GM21576 (cell line): Measurements from ENCODE around the gene TMEM130.
"Not testable (repeated sequence)": the region's sequence is repeated elsewhere in the genome, so short reads cannot be mapped to it uniquely, and the experiment has no call there.

Experiments used
- ATAC-seq: cut with Tn5 transposase; IDR thresholded peaks from one replicate; pipeline ENCODE4 v1.9.1; 2021; ENCODE audit warnings: mild to moderate bottlenecking, moderate library complexity; ENCODE audit not compliant: unreplicated experiment

Gene TMEM130

DNA sequence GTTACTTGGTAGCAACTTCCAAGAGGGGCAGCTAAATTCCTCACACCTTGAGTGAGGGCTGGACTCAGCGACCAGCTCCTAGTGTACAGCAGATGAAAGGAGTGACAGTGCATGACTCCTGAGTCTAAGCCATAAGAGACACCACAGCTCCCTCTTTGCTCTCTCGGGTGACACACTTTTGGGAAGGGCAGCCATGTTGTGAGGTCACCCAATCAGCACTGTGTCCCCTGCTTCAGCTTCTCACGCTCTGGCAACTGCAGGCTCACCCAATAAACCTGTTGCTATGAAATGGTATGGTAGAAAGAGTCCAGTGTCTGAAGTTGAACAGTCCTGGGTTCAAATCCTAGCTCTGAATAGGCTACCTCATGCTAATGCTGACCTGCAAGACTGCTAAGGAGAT, 20.9 kb downstream of the TMEM130 start:
- ATAC-seq = no peak

DNA sequence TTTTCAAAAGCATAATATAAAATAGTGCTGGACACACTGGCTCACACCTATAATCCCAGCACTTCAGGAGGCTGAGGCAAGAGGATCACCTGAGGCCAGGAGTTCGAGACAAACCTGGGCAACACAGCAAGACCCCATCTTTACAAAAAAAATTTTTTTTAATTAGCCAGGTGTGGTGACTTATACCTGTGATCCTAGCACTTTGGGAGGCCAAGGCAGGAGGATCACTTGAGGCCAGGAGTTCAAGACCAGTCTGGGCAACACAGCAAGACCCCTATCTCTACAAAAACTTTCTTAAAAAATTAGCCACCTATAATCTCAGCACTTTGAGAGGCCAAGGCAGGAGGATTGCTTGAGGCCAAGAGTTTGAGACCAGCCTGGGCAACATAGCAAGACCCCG, 27.3 kb downstream of the TMEM130 start:
- ATAC-seq = not testable (repeated sequence)

DNA sequence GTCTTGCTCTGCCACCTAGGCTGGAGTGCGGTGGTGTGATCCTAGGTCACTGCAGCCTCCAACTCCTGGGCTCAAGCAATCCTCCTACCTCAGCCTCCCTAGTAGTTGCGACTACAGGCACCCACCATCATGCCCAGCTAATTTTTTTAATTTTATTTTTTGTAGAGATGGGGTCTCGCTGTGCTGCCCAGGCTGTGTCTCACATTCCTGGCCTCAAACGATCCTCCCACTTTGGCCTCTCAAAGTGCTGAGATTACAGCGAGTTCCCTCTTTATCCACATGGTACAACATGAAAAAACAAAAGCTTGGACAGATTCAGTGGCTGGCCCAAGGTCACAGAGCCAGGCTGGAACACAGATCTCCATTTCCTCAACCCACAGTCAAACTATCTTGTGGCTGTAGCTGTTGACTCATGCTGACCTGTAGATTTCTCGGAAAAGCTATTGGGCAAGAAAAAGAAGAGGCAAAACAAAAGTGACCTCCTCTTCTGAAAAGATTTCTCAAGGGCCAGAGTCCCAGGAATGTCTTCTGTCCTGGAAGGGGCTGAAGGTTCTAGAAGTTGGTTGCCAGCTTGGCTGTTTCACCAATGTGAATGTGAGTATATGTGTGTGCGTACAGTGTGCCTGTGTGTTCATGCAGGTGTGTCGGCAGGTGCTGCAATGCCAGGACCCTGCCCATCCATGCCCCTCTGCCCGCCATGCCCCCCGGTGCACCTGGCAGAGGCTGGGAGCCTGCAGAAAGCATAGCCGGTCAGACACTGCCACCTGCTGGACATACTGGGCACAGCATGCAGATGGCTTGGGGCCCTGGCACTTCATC, 28.4 kb downstream of the TMEM130 start:
- no peak for ATAC-seq

DNA sequence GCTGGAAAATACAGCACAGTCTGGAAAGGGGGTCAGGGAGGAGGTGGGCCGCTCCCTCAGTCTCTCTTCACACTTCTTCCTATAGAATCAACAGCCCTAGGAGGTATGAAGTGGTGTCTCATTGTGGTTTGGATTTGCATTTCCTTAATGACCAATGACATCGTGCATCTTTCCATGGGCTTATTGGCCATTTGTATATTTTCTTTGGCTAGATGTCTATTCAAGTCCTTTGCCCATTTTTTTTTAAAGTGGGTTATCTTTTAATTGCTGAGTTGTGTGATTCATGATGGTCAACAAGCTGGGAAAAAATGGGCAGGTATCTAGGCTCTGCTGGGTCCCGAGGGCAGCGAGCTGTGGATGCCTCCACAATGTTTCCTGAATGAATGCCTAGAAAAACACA, 29.1 kb downstream of the TMEM130 start:
- no peak for ATAC-seq

DNA sequence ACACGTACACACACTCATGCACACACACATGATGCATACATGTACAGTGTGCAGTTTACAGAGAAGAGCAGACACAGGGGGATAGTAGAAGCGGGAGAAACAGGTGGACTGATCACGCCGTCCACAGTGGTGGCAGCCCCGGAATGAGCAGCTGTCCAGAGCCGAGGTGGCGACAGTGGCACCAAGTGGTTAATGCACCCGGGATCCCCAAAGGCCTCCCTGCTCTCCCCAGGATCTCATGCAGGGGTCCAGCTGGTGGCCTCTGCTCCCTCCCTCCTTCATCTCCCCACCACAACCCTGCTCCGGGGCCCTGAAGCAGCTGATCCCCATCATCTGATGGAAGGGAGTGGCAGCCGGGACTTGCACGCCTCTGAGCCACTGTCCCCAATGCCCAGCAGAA, 29.7 kb downstream of the TMEM130 start:
- no peak for ATAC-seq

DNA sequence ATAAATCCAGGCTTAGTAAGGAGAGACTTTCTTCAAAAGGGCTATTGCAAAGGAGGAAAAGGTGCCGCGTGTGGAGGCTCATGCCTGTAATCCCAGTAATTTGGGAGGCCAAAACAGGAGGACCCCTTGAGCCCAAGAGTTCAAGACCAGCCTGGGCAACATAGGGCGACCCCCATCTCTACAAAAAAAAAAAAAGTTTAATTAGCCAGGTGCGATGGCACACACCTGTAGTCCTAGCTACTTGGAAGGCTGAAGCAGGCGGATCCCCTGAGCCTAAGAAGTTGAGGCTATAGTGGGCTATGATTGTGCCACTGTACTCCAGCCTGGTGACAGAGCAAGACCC, 32.2 kb downstream of the TMEM130 start:
- ATAC-seq = no peak

DNA sequence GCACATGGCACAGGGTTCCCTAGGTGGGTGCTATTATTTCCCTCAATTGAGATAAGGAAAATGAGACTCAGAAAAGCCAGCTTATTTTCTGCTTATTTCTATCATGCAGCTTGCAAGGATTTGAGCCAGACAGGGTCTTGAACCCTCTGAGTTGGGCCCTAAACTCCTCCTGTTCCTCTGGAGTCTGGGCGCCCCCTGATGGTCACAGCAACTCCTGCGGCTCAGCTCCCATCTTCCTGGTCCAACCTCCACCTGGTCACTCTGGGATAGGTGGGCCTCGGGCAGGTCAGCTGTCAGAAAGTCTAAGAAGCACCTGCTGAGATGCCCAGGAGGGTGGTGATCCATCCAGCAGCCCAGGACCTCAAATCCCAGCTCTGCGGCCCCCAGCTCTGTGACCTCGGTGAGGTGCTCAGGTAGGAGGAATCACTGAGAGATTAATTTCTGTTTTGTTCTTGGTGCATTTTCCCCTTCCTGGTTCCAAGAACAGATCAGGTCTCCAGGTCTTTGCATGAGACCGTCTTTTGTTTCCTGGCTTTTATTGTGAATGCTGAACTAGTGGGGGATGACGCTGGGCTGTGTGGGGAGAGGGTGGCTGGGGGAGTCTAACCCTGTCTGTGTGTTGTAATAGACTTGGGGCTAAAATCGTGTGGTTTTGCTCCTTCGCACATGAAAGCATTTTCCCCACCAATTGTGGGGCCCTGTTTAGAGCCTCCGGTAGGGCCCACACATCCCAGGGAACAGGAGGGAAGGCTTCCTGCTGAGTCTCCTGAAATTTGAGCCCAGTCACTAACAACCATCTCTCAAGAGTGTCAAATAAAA, 32.8 kb downstream of the TMEM130 start:
- no peak for ATAC-seq

DNA sequence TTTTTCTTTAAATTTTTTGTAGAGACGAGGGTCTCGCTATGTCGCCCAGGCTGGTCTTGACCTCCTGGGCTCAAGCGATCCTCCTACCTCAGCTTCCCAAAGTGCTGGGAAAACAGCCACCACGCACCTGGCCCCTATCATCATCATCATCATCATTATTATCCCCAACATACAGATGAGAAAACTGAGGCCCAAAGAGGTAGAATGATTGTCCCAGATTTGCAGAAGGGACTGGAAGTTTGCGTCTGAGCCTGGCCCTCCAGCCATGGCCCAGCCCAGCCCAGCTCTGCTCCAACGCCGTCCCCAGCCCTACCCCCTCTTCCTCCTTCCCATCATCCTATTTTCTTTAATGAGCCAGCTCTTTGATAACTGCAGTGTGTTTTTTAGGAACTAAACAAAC, 34.9 kb downstream of the TMEM130 start:
- ATAC-seq = no peak

DNA sequence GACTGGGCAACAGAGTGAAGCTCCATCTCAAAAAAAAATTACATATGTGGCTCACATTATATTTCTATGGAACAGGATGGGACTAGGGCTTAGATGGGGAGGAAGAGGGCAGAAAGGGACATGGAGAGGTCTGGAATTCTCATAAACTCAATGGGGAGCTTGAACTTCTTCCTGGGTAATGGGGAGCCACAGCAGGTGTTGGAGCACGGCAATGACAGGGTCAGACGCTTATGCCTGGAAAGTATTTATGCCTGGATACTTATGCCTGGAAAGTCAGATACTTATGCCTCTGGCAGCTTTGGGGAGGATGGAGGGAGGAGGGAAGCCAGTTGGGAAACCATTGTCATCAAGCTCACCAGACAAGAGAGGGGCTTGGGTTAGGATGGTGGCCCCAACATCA, 36.8 kb downstream of the TMEM130 start:
- ATAC-seq = no peak

DNA sequence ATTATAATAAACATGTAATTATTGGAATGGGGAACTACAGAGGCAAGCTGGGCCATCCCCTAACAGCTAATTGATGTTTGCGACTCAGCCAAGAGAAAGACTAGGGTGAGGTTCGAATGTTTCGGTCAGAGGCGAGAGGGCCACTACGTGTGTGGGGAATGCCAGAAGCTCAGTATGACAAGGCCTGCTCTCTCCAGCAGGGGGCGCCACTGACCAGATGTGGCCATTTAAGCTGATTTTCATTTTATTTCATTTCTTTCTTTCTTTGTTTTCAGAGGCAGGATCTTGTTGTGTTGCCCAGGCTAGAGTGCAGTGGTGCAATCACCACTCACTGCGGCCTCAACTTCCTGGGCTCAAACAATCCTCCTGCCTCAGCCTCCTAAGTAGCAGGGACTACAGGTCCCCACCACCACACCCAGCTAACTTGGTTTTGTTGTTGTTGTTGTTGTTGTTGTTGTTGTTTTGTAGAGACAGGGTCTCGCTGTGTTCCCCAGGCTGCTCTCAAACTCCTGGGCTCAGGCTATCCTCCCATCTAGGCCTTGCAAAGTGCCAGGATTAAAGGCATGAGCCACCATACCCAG, 38.1 kb downstream of the TMEM130 start:
- ATAC-seq = no peak

DNA sequence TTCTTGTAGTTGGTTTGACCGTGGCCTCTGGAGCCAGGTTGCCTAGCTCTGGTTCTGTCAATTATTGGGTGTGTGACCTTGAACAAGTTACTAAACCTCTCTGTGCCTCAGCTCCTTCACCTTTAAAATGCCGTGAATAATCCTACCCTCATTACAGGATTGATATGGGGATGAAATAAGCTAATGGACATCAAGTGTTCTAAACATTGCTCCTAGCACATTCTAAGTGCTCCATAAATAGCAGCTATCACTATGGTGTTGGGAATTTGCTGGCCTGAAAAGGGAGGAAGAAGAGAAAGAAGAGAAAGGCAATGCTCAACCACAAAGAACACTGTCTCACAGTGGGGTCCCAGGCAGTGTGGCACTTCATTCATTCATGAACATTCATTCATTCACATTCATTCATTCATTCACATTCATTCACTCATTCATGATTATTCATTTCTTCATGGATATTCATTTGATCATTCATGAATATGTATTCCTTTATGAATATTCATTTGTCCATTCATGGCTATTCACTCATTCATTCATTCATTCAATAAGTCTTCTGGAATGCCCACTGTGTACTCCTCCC, 38.8 kb downstream of the TMEM130 start:
- no peak for ATAC-seq

DNA sequence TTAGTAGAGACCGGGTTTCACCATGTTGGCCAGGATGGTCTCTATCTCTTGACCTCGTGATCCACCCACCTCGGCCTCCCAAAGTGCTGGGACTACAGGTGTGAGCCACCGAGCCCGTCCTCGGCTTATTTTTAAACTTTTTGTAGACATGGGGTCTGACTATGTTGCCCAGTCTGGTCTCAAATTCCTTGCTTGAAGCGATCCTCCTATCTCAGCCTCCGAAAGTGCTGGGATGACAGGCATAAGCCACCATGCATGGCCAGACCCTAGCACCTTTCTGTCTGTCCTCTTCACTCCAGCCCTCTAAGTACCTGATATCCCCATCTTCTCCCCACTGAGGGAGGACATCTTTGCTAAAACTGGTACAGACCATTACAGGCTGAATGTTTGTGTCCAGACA, 41.4 kb downstream of the TMEM130 start:
- no peak for ATAC-seq

DNA sequence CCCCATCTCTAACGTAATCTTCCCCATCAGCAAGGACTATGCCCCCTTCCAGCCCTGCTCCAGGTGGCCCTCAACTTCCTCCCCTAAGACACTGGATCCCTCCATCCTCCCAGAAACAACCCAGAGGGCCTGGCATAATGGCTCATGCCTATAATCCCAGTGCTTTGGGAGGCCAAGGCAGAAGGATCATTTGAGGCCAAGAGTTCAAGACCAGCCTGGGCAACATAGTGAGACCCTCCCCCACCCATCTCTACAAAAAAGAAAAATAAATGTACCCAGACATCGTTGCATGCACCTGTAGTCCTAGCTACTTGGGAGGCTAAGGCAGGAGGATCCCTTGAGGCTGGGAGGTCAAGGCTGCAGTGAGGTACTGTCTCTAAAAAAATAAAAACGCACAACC, 42.6 kb downstream of the TMEM130 start:
- ATAC-seq = no peak

DNA sequence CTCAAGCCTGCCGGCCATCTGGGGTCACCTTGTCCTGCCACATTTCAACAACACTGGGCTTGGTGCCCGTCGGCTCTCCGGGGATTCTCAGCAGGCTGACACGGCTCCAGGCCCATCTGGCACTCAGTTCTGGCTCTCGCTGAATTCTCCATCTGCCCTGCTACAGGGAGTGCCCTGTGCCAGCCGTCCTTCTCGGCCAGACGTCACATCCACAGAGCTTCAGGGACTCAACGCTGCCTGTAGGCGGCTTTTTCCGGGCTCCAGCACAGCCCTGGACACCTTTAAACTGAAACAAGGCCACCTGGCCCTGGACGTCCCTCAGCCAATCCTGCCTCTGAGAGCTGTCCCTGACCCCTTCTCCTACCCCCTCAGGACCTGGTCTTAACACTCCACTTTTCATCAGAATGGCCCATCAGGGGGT, 43.0 kb downstream of the TMEM130 start:
- ATAC-seq = no peak

DNA sequence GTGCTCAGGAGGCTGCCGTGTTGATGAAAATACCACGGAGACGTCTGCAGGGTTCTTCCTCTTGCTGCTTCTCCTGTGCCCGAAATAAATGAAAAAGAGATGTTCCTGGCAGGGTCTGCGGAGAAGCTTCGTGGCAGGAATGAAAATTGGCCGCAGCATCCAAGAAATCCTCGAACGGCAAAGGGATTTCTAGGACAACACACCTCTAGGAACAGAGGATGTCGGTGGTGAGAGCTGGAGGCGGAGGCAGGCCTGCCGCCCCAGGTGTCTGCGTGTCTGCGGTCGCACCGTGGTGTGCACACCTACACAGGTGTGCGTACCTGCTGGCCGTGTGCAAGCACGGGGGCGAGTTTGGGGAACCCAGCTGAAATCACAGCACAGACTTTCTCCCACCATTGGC, 43.4 kb downstream of the TMEM130 start:
- no peak for ATAC-seq

DNA sequence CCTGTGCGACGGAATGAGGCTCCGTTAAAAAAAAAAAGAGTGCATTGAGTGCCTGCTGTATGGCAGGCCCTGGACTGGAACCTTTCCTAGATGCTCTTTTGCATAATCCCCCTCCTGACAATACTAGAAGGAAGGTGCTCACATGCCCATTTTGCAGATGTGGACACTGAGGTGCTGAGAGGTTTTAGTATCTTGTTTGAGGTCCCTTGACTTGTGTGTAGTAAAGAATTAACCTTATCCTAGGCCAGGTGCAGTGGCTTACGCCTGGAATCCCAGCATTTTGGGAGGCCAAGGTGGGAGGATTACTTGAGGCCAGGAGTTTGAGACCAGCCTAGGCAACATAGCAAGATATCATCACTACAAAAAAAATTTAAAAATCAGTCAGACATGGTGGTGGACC, 46.6 kb downstream of the TMEM130 start:
- no peak for ATAC-seq

DNA sequence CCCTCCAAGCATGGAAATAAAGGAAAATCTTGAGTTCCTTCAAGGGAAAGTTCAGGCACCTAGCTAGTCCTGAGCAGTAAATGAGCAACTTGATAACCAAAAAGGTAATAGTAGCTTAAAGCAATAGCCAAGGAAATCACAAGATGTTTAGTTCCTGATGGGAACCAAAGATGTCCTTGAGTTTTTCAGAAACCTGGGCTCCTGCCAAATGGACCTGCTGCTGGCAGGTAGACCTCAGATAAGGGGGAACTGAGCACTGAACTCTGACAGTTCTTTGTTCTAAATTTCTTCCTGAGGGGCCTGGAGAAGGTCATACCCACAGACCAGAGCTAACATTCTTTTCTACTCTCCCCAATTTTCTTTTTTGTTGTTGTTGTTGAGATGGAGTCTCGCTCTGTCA, 48.5 kb downstream of the TMEM130 start:
- ATAC-seq = no peak

DNA sequence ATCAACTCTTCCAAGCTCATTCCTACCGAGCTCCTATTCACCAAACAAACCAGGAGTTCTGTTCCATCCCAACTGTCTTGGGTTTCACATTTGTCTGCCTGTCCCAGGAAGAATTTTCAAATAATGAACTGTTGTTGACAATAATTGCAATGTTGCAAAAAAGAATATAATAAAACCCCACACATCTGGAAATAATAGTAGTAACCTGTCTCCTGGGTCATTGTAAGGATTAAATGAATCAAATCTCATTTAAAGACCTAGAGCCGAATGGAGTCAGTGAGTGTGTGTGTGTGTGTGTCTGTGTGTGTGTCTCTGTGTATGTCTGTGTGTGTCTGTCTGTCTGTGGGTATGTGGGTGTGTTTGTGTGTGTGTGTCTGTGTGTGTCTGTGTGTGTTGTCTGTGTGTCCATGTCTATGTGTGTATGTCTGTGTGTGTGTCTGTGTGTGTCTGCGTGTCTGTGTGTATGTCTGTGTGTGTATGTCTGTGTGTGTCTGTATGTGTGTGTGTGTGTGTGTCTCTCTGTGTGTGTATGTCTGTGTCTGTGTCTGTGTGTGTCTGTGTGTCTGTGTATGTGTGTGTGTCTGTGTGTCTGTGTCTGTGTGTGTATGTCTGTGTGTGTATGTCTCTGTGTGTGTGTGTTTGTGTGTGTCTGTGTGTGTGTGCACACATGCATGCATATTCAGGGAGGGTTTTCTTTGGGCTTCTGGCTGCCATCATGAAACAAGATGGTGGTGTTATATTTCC, 52.7 kb downstream of the TMEM130 start:
- no peak for ATAC-seq

DNA sequence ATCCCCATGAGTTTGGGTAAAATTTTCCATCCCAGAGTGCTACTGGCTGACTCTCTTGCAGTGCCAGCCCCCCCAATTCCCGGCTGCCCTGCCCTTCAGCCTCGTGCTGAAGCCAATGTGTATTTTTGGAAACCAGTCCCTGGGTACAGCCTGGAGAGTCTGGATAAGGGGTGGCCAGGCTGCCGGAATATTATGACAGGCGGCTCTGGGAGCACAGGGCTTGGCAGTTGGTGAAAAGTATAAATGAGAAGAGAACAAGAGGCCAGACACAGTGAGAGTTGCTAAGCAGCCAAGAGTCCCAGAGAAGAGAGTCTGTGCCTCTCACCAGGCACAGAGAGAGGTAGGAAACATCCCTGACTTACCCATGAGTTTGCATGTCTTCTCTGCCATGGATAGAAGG, 53.6 kb downstream of the TMEM130 start:
- ATAC-seq = no peak

DNA sequence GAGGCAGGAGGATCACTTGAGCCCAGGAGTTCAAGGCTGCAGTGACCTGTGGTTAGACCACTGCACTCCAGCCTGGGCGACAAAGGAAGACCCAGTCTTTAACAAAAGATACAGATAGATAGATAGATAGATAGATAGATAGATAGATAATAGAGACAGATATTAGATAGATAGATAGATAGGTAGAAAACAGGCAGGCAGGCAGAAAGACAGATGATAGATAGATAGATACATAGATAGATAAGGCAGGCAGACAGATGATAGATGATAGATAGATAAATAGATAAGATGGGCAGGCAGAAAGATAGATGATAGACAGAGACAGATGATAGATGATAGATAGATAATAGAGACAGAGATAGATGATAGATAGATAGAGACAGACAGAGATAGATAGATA, 54.5 kb downstream of the TMEM130 start:
- ATAC-seq = no peak

DNA sequence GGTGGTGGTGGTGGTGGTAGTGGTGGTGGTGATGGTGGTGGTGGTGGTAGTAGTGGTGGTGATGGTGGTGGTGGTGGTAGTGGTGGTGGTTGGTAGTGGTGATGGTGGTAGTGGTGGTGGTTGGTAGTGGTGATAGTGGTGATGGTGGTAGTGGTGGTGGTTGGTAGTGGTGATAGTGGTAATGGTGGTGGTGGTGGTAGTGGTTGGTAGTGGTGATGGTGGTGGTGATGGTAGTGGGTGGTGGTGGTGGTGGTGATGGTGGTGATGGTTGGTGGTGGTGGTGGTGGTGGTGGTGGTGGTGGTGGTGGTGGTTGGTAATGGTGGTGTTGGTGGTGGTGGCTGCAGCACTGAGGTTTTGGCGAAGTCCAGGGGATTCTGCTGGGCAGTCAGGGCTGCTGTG, 58.5 kb downstream of the TMEM130 start:
- ATAC-seq = no peak
